Central memory CD8-positive, alpha-beta T cell (primary cell): ENCODE measurements around the gene HHAT.

Source experiments
- ATAC-seq: fragments of 150-1000 bp; cut with Tn5 transposase; replicated peaks from 2 replicates; pipeline ENCODE4 v1.10.0; 2022; ENCODE audit warnings: mild to moderate bottlenecking, moderate FRiP score, moderate number of reproducible peaks; ENCODE audit not compliant: poor library complexity, severe bottlenecking; ENCODE audit errors: extremely low read depth
- DNase-seq, 2 donors: peaks; one replicate each; pipeline ENCODE4 v3.0.0; 2021; ENCODE audit warnings: low spot score in 2 of 2
- H3K27ac Mint-ChIP-seq: one replicate; pipeline ENCODE4 v1.8.0; 2022; ENCODE audit warnings: low read depth, mild to moderate bottlenecking, moderate library complexity, mixed read lengths
- H3K27me3 Mint-ChIP-seq: one replicate; pipeline ENCODE4 v1.8.0; 2022; ENCODE audit warnings: mixed read lengths
- H3K36me3 Mint-ChIP-seq: one replicate; pipeline ENCODE4 v1.8.0; 2022; ENCODE audit warnings: mild to moderate bottlenecking, moderate library complexity, mixed read lengths; ENCODE audit not compliant: insufficient read depth
- H3K4me1 Mint-ChIP-seq: one replicate; pipeline ENCODE4 v1.8.0; 2022; ENCODE audit warnings: mixed read lengths
- H3K4me3 Mint-ChIP-seq: one replicate; pipeline ENCODE4 v1.8.0; 2022; ENCODE audit warnings: mild to moderate bottlenecking, moderate library complexity, mixed read lengths
- H3K9me3 Mint-ChIP-seq: one replicate; pipeline ENCODE4 v1.8.0; 2022; ENCODE audit warnings: mixed read lengths

Gene HHAT

DNA sequence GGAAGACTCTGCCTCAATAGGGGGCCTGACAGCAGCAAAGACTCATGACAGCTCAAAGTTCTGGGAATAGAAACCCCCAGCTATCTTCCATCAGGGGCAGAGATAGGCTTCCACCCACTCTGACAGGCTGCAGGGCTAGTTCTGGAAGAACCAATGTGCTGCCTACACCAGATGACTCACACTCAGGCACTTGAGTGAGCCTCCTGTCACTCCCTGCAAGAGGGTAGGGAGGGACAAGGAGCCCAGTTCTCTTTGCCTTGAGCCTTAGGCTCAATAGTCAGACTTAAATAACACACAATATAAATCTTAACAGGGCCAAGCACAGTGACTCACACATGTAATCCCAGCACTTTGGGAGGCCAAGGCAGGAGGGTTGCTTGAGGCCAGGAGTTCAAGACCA, 386.4 kb downstream of the HHAT start:
- ATAC-seq, result no peak
- Mint-ChIP-seq H3K36me3 (no peaks in the 10 kb centered on the region), H3K27ac (no peak overlapping the region), H3K4me3 (no peak overlapping the region), H3K9me3 (no peaks in the 10 kb centered on the region), H3K4me1 (no peaks in the 10 kb centered on the region), H3K27me3 (no peaks in the 10 kb centered on the region)
- no peak for DNase-seq

DNA sequence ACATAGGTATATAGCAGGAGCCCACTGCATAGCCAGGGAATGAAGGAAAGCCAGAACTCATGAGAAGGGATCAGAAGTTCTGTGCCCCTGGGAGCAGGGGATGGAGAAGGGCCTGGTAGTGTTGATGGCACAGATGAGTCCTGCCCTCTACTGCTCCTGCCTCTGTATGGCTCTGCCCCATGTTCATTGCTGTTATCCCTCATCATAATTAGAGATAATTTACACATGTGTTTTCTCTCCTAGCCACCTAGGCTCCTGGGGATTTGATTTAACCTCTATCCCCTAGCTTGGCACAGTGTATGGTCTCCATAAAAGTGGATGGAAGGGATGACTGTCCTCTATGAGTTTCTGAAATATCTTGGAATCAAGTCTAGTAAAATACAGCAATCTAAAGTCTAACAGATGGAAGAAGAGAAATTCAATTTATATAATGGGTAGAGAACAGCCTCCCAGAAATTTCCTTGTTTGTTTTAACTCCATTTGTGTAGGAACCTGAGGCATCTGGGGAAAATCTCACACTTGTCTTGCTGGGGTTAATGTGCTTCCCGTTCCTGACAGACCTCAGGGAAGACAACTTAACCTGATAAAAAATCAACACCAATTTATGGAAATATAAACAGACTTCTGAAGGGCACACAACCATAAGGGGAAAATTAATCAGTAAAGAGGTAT, 393.8 kb downstream of the HHAT start:
- peaks cover 16% of the 10 kb centered on the region for H3K27me3 Mint-ChIP-seq
- ATAC-seq, result no peak
- H3K4me3 Mint-ChIP-seq, result no peak overlapping the region
- no peak overlapping the region for H3K27ac Mint-ChIP-seq
- peaks cover 3% of the 10 kb centered on the region for H3K36me3 Mint-ChIP-seq
- no peaks in the 10 kb centered on the region for H3K9me3 Mint-ChIP-seq
- no peak for DNase-seq
- no peaks in the 10 kb centered on the region for H3K4me1 Mint-ChIP-seq

DNA sequence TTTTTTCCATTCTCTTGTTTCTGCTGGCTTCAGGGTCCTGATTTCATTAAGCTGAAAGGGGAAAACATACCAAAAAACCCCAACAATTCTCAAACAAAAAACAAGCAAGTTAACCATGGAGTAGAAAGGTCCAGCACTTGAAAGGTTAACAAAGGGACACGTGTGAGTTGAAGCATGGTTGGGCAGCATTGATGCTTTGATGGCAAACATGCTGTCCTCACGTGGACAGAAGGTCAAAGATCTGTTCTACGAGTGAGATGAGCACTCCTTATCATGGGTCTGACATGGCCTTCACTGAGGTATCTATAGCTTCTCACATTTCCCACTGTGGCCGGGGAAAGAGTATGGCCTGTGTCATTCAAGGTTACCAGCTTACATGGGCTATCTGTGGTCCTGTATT, 394.9 kb downstream of the HHAT start:
- Mint-ChIP-seq H3K27me3 (peaks cover 26% of the 10 kb centered on the region), H3K4me1 (no peaks in the 10 kb centered on the region), H3K36me3 (peaks cover 3% of the 10 kb centered on the region), H3K9me3 (no peaks in the 10 kb centered on the region), H3K27ac (no peak overlapping the region), H3K4me3 (no peak overlapping the region)
- DNase-seq, result no peak
- no peak for ATAC-seq

DNA sequence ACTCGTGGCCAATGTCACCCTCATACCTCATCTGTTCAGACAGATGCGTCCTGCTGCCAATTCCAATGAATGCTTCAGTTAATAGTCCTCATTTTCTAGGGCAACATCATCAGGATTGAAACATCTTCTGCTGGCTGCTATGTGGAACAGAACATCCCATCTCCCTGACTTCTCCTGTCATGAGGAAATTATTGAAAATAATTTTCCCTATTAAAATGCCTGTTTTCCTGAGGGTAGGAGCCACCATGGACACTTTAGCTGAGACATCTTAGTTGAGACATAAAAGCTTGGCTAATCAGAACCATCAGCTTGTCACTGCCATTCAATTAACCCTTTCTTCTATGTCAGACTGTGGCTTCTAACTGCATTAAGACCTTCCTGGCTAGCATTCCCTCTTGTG, 396.1 kb downstream of the HHAT start:
- no peak overlapping the region for H3K27ac Mint-ChIP-seq
- H3K36me3 Mint-ChIP-seq, result peaks cover 3% of the 10 kb centered on the region
- H3K27me3 Mint-ChIP-seq, result peaks cover 29% of the 10 kb centered on the region
- DNase-seq (no peak), ATAC-seq (no peak)
- H3K4me1 Mint-ChIP-seq, result no peaks in the 10 kb centered on the region
- H3K4me3 Mint-ChIP-seq, result no peak overlapping the region
- H3K9me3 Mint-ChIP-seq, result no peaks in the 10 kb centered on the region
